GM20431 (cell line): ENCODE measurements around the gene PCBP1.
"Not testable (repeated sequence)": the region's sequence is repeated elsewhere in the genome, so short reads cannot be mapped to it uniquely, and the experiment has no call there.

ENCODE experiments used
- in situ Hi-C: fragments of 300-500 bp; cut with MseI, MboI; formaldehyde crosslinking; loops from one replicate; pipeline ENCODE4 v1.15.0; 2020; ENCODE audit warnings: low sequenced_read_pairs; ENCODE audit not compliant: unreplicated experiment

PCBP1 gene

DNA sequence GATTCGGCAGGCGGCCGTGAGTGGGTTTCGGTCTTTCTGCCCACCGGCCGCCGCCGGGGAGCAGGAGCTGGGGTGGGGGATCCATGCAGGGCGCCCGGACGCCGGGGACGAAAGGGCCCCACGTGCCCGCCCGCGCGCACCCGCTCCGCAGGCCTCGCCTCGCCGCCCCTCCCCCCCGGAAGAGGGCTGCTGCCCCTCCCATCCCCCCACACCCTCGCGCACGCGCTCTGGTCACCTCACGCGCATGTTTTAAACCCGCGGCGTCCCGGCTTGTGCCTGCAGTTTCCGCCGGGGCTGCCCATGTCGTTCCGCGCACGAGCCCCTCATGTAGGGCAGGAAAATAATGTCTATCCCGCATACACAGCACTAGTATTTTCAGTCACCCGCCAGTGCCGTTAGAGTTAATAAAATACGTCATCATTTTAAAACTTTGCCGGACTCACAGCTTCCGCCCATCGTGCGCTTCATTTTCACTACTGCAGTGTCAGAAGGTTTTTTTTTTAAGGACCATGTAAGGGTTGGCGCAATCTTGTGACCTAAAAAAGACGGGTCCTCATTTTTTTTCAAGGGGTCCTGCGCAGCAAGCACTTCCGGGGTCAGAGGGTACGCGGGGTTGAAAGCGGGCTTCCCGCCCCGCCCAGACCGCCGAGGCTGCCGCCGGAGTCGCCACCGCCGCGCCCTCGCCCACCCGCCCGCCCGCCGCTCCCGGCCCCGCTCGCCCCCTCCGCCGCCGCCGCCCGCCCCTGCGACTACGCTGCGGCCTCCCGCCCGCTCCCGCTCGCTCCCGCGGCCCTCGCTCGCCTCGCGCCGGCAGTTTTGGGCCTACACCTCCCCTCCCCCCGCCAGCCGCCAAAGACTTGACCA is at the start of gene PCBP1:
PCBP1 (plus strand) TSS at position 640 of the 864 bp plus-strand sequence. CDS start 267 bp downstream, outside the sequence.
- in situ Hi-C loops, result loop anchor here (10.0 kb wide), 1 partner anchor 48 kb away; no protein-coding TSS in a partner anchor

DNA sequence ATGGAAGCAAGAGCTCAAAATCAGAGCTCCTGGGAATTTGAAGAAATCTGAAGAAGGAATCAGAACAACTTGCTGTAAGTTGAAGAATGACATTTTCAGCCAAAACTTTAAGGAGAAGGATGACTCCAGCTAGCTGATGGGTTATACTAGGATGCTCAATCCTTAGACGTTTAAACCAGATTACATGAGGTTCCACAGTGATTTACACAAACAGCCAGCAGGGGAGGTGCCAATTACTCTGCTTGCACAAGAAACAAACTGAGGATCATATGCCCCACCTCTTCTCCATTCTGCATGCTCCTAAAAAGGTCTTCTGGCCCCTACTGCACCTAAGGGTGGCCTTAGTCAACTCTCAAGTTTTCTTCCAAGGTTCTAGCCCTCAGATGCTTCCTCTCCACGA is 47.9 kb upstream of the PCBP1 start:
- in situ Hi-C loops, result no loop called here

- in situ Hi-C loops, result no loop called here
These were observed 45.6 kb upstream of the PCBP1 start for GRCh38 chr2:70041663-70042062.

DNA sequence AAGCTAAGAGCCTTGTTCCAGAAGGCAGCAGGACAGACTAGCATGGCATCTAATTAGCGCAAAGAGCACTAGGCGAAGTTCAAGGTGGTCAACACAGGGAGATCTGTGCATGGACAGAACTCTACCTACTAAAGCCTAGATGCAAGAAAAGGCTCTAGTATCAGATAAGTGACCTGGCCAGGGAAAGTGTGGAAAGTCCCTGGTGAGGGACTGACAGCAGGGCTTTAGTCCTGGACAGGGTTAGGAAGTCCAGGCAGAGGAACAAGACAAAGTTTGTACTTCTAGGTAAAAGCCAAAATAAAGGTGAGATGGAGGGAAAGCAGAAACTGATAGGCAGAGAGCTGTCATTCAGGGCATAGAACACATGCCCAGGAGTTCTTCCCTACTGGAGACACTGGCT is 45.0 kb upstream of the PCBP1 start:
- in situ Hi-C loops, result no loop called here

DNA sequence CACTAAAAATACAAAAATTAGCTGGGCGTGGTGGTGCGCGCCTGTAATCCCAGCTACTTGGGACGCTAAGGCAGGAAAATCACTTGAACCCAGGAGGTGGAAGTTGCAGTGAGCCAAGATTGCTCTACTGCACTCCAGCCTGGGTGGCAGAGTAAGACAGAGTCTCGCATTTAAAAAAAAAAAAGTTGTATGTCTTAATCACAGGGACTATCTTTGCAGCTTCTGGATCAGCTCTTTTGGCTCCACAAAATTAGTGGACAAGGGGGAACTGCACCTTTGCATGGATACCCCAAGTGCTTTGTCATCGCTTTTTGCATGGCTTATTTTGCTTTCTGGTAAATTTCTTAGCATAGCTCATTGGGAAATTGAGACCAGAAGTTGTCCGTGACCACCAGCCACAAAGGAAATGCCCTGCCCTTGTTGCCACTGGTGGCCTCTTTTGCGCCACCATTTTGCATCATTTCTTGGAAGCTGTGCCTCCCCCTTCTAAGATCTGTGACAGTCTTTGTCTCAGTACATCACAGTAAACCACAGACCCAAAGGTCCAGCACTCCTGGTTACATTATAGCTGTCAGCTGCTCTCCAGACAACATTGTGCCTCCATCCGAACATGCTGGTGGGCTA is 43.9 kb upstream of the PCBP1 start:
- in situ Hi-C loops, result no loop called here

DNA sequence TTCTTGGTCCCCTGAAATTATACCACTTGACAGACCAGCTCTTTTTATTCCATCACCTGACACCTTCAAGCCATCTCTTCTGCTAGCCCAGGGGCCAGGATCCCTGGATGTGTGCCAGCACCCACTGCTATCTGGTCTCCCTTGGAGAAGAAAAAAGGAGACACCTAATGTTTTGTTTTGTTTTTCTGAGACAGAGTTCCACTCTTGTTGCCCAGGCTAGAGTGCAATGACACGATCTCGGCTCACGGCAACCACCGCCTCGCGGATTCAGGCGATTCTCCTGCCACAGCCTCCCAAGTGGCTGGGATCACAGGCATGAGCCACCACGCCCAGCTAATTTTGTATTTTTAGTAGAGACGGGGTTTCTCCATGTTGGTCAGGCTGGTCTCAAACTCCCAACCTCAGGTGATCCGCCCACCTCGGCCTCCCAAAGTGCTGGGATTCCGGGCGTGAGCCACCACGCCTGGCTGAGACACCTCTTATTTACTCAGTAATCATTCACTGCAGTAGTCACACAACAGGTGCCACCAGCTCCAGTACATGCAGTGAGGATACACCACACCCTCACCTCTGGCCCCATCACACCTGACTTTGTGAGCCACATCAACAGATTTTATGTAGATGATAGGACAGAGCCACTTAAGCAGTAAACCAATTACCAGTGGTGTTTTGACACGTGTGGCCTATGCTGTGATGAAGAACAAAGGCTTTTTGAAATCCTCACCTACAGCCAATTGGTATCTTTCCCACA is 42.8 kb upstream of the PCBP1 start:
- in situ Hi-C loops, result no loop called here

DNA sequence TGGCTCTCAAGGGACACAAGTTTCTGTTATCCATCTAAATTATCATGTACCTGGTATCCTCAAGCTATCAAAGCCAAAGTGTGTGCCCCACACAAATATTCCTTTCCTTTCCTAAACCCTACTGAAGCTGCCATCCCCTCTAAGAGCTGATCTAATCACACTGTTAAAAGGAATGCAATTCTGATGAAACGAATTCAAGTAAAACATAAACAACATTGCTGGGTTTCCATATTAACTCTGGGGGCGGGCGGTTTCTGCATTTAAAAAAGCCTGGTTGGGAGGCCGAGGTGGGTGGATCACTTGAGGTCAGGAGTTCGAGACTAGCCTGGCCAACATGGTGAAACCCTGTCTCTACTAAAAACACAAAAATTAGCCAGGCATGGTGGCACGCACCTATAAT is 41.9 kb upstream of the PCBP1 start:
- in situ Hi-C loops, result no loop called here

DNA sequence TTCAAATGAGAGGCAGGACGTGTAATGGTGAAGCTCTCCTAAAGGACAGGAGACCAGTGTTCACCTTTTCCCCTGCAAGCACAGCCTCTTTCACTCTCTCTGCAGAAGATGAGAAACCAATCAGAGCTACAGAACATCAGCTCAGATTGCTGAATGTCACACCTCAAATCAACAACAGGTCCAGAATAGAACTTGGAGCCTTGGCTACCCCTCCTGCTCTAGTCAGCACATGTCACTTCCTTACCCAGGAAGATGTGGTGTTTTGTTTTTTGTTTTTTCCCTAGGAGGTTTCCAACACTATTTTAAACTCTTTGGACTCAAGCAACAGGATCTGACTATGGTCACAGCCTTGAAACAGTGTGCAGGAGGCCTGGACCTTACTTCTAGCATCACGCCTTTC is 41.3 kb upstream of the PCBP1 start:
- in situ Hi-C loops, result no loop called here

DNA sequence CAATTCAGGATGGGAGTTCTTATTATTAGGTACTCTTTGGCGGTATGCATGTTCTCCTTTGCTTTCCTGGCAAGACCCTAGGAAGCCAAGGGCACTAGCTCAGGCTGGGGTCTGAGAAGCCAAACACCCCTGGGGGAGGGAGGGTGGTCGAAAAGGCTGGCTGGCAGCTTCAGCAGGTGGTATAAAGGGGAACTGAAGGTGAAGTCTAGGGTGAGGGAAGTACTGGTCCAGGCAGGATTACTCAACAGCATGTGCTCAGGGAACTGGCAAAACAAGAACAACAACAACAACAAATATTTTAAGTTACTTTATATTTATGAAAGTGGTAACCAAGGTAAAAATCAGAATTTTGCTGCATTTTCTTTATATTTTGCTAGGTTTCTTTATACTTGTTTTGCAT is 40.7 kb upstream of the PCBP1 start:
- in situ Hi-C loops, result no loop called here

DNA sequence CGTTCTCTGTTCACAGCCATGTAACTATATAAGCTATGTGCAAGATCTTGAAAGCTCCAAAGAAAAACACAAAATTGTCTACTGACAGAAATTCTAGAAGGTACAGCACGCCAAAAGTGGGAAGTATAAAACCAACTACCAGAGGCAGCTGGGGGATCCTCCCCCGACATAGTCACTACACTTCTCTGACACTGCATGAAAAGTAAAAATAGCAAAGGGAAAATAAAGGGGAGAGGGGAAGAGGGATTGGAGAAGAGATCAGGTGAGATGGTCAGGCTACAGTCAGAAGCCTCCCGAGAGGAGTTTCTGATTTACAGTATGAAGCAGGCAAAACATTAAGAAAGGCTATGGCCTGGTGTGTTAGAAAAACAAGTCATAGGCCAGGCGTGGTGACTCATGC is 39.8 kb upstream of the PCBP1 start:
- in situ Hi-C loops, result no loop called here

DNA sequence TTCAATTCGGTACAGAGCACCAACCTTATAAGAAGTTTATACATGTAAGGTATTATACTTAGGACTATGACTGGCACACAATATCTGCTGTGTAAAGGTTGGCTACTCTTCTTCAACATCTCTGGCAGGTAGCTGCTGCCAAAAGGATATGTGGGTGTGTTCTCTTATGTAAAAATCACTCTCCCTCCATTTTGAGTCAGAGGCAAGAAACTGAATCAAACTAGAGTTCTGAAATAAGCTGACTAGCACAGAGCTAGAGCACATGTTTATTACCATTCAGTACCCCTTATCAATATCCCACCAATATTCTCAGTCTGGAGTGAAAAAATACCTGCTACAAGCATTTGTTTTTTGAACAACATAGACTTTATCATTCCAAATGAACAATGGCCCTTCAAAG is 38.0 kb upstream of the PCBP1 start:
- in situ Hi-C loops, result no loop called here

DNA sequence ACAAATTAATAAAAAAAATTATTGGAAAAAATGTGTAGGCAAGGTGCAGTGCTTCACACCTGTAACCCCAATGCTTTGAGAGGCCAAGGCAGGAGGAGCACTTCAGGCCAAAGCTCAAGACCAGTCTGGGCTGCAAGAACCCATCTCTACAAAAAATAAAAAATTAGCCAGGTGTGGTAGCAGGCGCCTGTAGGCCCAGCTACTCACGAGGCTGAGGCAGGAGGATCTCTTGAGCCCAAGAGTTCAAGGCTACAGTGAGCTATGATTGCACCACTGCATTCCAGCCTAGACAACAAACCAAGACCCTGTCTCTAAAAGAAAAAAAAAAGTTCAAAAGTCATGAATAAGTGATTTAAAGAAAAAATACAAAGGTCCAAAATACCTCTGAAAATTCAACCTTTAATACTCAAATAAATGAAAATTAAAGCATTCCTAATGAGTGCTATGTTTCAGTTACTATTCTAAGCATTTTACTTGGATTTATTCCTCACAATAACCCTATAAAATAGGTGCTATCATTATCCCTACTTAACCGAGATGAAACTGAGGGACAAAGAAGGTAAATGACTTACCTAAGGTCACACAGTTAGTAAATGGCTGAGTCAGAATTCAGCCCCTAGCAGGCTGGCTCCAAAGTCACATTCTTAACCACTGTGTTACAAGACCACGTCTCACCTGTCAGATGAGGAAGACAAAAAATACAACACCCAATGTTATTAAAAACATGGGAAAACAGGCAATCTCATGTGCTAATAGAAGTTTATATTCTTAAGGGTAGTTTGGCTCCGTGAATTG is 36.4 kb upstream of the PCBP1 start:
- in situ Hi-C loops, result no loop called here

DNA sequence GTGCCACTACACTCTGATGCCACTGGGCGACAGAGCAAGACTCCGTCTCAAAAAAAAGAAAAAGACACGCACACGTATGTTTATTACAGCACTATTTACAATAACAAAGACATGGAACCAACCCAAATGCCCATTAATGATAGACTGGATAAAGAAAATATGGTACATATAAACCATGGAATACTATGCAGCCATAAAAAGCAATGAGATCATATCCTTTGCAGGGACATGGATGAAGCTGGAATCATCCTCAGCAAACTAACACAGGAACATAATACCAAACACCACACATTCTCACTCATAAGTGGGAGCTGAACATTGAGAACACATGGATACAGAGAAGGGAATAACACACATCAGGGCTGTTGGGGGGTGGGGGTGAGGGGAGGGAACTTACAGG is 32.0 kb upstream of the PCBP1 start:
- in situ Hi-C loops, result not testable (repeated sequence)

DNA sequence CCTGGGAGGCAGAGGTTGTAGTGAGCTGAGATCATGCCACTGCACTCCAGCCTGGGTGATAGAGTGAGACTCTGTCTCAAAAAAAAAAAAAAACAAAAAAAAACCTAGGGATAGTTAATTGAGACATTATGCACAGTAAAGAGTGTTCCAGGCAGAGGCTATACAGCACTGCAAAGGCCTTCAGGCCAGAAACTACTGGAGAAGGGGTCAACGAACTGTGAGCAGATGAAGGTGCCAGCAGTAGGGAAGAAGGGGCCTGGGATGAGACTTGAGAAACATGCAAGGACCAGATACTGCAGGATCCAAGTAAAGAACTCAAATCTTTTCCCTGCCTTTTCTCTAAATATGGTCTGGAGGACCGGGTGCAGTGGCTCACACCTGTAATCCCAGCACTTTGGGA is 26.0 kb upstream of the PCBP1 start:
- in situ Hi-C loops, result no loop called here

- in situ Hi-C loops, result no loop called here
These were observed 25.0 kb upstream of the PCBP1 start for GRCh38 chr2:70062270-70062669.

DNA sequence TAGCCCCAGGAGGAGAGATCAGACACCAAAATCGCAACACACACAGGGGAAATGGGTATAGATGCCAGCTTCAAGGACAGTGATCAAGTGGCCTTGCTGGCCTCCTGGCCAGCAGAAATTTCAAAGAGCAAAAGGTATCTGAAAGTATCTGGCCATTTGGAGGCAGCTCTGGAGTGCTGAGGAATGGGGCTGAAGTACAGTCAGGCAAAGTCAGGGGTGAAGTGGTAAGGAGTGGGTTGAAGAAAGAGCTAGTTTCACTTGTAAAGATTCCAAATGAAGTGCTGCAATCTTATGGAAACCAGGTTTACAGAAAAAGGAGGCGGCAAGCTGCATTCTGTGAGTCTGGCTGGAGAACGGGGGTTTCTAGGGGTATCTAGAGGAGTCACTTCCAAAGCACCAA is 19.2 kb upstream of the PCBP1 start:
- in situ Hi-C loops, result no loop called here

DNA sequence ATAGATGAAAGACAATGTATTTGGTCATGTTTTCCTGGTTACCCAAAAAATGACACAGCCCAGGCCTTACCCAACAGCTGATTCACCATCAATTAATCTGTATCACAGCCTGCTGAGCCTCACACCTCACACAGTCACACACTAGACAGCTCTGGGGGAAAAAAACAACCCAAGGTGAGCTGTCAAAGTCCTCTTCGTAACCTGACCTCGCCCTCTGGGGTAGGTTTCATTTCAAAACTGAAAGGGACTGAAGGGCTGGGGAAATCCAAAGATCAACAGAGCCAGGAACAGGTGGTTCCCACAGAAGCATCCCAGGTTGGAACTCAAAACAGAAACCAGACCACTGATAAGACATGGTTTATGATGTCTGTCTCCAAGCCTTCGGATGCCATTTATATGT is 18.2 kb upstream of the PCBP1 start:
- in situ Hi-C loops, result no loop called here

GRCh38 chr2:70070542-70071268 is 16.6 kb upstream of the PCBP1 start:
- in situ Hi-C loops, result no loop called here

DNA sequence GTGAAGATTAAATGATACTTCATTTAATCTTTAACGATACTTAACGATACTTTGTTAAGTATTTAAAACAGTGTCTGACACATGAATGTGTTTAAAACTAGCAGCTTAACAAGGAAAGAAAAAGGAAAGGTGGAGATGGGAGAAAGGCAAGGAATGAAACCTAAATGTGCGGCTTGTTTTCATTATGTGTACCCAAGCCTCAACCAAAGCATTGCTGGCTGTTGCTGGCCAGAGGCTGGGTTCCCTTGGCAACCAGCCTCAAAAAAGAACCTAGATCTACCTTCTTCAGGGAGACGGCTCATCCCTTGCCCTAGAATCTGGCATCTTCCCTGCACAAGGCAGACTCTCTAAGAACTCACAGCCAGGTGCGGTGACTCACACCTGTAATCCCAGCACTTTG is 13.8 kb upstream of the PCBP1 start:
- in situ Hi-C loops, result no loop called here

DNA sequence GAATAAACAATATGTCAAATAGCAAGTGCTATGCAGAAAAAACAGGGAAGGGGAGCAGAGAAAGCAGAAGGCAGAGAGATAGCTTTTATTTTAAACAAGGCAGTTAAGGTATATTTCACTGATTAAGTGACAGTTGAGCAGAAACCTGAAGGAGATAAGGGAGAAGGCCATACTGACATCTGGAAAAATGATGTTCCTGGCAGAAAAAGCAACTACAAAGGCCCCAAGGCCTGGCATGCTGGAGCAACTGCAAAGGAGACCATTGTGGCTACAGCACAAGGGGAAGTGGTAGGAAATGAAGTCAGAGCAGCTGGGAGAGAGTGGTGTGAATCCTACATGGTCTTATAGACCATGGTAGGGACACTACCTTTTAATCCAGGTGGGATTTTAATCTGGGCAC is 8.9 kb upstream of the PCBP1 start:
- in situ Hi-C loops, result no loop called here
